GM12878 (cell line): Measurements from ENCODE around the gene ADAMTS4. TPM values are rescaled to one million over a fixed set of nuclear protein-coding genes. Genes with fewer than 3 reads are reported as not detected.

Experiments
- ASH2L ChIP-seq: fragments of 300-600, 200-600 bp; sonication (generic); IDR thresholded peaks from 2 replicates; pipeline ENCODE4 v1.6.1; 2017; ENCODE audit warnings: low read depth, mild to moderate bottlenecking, borderline replicate concordance
- BACH1 ChIP-seq: fragments of 450-650 bp; IDR thresholded peaks from 2 replicates; pipeline ENCODE4 v1.6.1; 2017; ENCODE audit warnings: mild to moderate bottlenecking, borderline replicate concordance
- EGR1 ChIP-seq, 2 experiments: IDR thresholded peaks; 1 replicate in 1 of 2; 2 replicates in 1 of 2; pipeline ENCODE4 v1.6.1; 2011 to 2012; ENCODE audit warnings: low read depth in 2 of 2, low read length in 2 of 2, borderline replicate concordance in 1 of 2, mild to moderate bottlenecking in 1 of 2, moderate library complexity in 1 of 2
- IKZF2 ChIP-seq, 2 experiments: fragments of 450-650 bp; IDR thresholded peaks; 2 replicates each; pipeline ENCODE4 v1.6.1; 2017; ENCODE audit warnings: mild to moderate bottlenecking in 2 of 2, moderate library complexity in 2 of 2
- KAT2A ChIP-seq: conservative IDR thresholded peaks from 2 replicates; pipeline ENCODE4 v1.6.1; 2011; ENCODE audit warnings: low read depth, low read length; ENCODE audit not compliant: control insufficient read depth
- MEF2A ChIP-seq: IDR thresholded peaks from 2 replicates; pipeline ENCODE4 v1.6.1; 2011; ENCODE audit warnings: low read depth, mild to moderate bottlenecking, low read length, moderate library complexity; ENCODE audit not compliant: insufficient read depth
- NFYA ChIP-seq: IDR thresholded peaks from 2 replicates; pipeline ENCODE4 v1.6.1; 2011; ENCODE audit warnings: low read depth, mild to moderate bottlenecking, low read length, improper control_type of control experiment, borderline replicate concordance
- NRF1 ChIP-seq: conservative IDR thresholded peaks from 2 replicates; pipeline ENCODE4 v1.6.1; 2011; ENCODE audit warnings: mild to moderate bottlenecking, low read depth, low read length, improper control_type of control experiment
- RUNX3 ChIP-seq: IDR thresholded peaks from 2 replicates; pipeline ENCODE4 v1.6.1; 2012; ENCODE audit warnings: low read length, inconsistent platforms
- SIX5 ChIP-seq: IDR thresholded peaks from 2 replicates; pipeline ENCODE4 v1.6.1; 2011; ENCODE audit warnings: mild to moderate bottlenecking, low read depth, low read length, moderate library complexity; ENCODE audit not compliant: severe bottlenecking
- TBL1XR1 ChIP-seq: IDR thresholded peaks from 2 replicates; pipeline ENCODE4 v1.6.1; 2012; ENCODE audit warnings: low read depth, low read length, improper control_type of control experiment
- TCF12 ChIP-seq: IDR thresholded peaks from 2 replicates; pipeline ENCODE4 v1.6.1; 2011; ENCODE audit warnings: low read depth, mild to moderate bottlenecking, low read length
- polyA plus RNA-seq, 11 experiments: library from polyadenylated mRNA; depleted of rRNA in 4 of 11; unstranded in 6 of 11; stranded (reverse) in 5 of 11; fragments of >200 nt; fragmentation: Nextera tagmentation in 4 of 11; fragmentation: Illumina TruSeq in 1 of 11; extraction: Ambion mirVana in 4 of 11; extraction: Trizol in 1 of 11; gene quantifications; 1 replicate in 1 of 11; 2 replicates in 10 of 11; pipeline versions ENCODE4 v1.2.1 to v1.2.3, GENCODE V29; 2011 to 2016; ENCODE audit warnings: inconsistent platforms in 2 of 11, missing spikeins in 2 of 11, low read depth in 1 of 11
- total RNA-seq, 4 experiments: library from RNA; depleted of rRNA in 3 of 4; stranded (reverse); fragments of >200 nt in 3 of 4; fragmentation: Illumina TruSeq in 1 of 4; extraction: Trizol in 1 of 4; gene quantifications; 2 replicates each; pipeline versions ENCODE4 v1.2.1 to v1.2.3, GENCODE V29; 2013 to 2021
- TF ChIP-seq, protein P1 (sequence below): fragments of 450-650 bp; formaldehyde crosslinking; IDR thresholded peaks from 2 replicates; pipeline ENCODE4 v1.4.0; 2020; ENCODE audit warnings: mild to moderate bottlenecking, moderate library complexity
- TF ChIP-seq, protein P2 (sequence below): fragments of 450-650 bp; IDR thresholded peaks from 2 replicates; pipeline ENCODE4 v1.6.1; 2017; ENCODE audit warnings: mild to moderate bottlenecking, moderate library complexity
- TF ChIP-seq, protein P3 (sequence below), 3 experiments: IDR thresholded peaks in 2 of 3; conservative IDR thresholded peaks in 1 of 3; 2 replicates each; pipeline ENCODE4 v1.5.1; 2011; ENCODE audit warnings: low read depth in 3 of 3, low read length in 3 of 3, mild to moderate bottlenecking in 3 of 3, control low read depth in 2 of 3, moderate library complexity in 2 of 3, inconsistent platforms in 1 of 3, mixed read lengths in 1 of 3; ENCODE audit not compliant: control insufficient read depth in 2 of 3, insufficient read depth in 1 of 3; ENCODE audit errors: extremely low read depth in 1 of 3
- TF ChIP-seq, protein P4 (sequence below): fragments of 450-650 bp; IDR thresholded peaks from 2 replicates; pipeline ENCODE4 v1.6.1; 2017; ENCODE audit warnings: borderline replicate concordance

The ADAMTS4 gene
- total and polyA plus RNA-seq, 10 of the 15 experiments (the other 5 are each of a cell fraction or from before 2014, with no cell fraction given), result 0.01 to 0.13 (median 0.05) TPM; not detected in 2

DNA sequence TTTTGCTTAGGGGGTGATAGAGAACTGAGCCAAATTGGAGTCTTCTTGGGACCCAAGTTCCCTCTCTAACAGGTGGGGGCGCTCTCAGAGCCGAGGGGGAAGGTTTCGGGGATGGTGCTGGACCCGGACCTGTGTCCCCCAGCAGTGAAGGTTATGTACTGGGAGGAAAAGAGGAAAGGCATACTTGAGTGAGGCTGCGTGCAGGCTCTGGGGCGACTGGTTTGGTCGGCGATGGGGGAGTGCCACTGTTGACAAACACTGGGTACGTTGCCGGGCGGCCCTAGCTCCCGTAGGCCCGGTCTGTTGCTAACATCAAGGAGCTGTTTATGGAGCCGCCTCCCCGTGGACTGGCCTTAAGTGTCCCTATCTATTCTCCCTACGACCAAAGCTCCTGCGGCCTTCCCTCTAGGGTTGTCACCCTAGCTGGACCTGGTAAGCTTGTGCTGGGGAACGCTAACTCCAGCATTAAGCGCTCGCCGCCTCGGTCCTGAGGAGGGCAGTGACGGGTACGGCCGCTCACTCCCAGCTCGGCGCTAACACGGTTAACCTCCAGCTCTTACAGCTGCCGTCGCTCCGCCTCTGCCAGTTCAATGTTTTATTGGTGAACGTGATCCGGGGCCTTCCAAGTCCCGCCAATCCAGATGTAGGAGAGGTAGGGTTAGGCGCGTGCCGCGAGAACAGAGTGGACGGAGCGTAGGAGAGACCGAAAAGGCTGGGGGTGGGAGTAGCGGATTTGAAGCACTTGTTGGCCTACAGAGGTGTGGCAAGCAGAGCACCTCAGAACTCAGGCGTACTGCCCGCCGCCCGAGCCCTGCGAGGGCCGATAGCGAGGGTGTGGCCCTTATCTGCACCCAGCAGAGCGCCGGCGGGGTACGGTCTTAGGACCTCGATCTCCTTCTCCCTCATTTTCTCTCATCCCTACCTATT lies 32.8 kb downstream of the ADAMTS4 start, which contains the start of gene PPOX (continued):
- peak in 1 of 2 experiments; percentile 21; a peak in 1 of 3 replicates for TF ChIP-seq EGR1 (IDR thresholded peaks at IDR 0.05; ENCODE audit: borderline replicate concordance in 1 of 2, low read depth in 2 of 2, low read length in 2 of 2)
- peak; percentile 62; the same call in 1 of the 2 replicates for TF ChIP-seq TCF12
- TF ChIP-seq SIX5, result peak; percentile 33
- TF ChIP-seq ASH2L, result no peak
- TF ChIP-seq, protein P1, sequence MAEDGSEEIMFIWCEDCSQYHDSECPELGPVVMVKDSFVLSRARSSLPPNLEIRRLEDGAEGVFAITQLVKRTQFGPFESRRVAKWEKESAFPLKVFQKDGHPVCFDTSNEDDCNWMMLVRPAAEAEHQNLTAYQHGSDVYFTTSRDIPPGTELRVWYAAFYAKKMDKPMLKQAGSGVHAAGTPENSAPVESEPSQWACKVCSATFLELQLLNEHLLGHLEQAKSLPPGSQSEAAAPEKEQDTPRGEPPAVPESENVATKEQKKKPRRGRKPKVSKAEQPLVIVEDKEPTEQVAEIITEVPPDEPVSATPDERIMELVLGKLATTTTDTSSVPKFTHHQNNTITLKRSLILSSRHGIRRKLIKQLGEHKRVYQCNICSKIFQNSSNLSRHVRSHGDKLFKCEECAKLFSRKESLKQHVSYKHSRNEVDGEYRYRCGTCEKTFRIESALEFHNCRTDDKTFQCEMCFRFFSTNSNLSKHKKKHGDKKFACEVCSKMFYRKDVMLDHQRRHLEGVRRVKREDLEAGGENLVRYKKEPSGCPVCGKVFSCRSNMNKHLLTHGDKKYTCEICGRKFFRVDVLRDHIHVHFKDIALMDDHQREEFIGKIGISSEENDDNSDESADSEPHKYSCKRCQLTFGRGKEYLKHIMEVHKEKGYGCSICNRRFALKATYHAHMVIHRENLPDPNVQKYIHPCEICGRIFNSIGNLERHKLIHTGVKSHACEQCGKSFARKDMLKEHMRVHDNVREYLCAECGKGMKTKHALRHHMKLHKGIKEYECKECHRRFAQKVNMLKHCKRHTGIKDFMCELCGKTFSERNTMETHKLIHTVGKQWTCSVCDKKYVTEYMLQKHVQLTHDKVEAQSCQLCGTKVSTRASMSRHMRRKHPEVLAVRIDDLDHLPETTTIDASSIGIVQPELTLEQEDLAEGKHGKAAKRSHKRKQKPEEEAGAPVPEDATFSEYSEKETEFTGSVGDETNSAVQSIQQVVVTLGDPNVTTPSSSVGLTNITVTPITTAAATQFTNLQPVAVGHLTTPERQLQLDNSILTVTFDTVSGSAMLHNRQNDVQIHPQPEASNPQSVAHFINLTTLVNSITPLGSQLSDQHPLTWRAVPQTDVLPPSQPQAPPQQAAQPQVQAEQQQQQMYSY (CRISPR knock-in tag), result no peak
- peak; percentile 54; the same call in 1 of the 2 replicates for TF ChIP-seq BACH1
- TF ChIP-seq, protein P2, sequence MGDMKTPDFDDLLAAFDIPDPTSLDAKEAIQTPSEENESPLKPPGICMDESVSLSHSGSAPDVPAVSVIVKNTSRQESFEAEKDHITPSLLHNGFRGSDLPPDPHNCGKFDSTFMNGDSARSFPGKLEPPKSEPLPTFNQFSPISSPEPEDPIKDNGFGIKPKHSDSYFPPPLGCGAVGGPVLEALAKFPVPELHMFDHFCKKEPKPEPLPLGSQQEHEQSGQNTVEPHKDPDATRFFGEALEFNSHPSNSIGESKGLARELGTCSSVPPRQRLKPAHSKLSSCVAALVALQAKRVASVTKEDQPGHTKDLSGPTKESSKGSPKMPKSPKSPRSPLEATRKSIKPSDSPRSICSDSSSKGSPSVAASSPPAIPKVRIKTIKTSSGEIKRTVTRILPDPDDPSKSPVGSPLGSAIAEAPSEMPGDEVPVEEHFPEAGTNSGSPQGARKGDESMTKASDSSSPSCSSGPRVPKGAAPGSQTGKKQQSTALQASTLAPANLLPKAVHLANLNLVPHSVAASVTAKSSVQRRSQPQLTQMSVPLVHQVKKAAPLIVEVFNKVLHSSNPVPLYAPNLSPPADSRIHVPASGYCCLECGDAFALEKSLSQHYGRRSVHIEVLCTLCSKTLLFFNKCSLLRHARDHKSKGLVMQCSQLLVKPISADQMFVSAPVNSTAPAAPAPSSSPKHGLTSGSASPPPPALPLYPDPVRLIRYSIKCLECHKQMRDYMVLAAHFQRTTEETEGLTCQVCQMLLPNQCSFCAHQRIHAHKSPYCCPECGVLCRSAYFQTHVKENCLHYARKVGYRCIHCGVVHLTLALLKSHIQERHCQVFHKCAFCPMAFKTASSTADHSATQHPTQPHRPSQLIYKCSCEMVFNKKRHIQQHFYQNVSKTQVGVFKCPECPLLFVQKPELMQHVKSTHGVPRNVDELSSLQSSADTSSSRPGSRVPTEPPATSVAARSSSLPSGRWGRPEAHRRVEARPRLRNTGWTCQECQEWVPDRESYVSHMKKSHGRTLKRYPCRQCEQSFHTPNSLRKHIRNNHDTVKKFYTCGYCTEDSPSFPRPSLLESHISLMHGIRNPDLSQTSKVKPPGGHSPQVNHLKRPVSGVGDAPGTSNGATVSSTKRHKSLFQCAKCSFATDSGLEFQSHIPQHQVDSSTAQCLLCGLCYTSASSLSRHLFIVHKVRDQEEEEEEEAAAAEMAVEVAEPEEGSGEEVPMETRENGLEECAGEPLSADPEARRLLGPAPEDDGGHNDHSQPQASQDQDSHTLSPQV, result no peak
- TF ChIP-seq, protein P3, sequence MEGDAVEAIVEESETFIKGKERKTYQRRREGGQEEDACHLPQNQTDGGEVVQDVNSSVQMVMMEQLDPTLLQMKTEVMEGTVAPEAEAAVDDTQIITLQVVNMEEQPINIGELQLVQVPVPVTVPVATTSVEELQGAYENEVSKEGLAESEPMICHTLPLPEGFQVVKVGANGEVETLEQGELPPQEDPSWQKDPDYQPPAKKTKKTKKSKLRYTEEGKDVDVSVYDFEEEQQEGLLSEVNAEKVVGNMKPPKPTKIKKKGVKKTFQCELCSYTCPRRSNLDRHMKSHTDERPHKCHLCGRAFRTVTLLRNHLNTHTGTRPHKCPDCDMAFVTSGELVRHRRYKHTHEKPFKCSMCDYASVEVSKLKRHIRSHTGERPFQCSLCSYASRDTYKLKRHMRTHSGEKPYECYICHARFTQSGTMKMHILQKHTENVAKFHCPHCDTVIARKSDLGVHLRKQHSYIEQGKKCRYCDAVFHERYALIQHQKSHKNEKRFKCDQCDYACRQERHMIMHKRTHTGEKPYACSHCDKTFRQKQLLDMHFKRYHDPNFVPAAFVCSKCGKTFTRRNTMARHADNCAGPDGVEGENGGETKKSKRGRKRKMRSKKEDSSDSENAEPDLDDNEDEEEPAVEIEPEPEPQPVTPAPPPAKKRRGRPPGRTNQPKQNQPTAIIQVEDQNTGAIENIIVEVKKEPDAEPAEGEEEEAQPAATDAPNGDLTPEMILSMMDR (IDR thresholded peaks at IDR 0.05 in 2 of 3, conservative IDR thresholded peaks at IDR 0.05 in 1 of 3; ENCODE audit: control insufficient read depth in 2 of 3, extremely low read depth in 1 of 3, insufficient read depth in 1 of 3, low read depth in 3 of 3, low read length in 3 of 3), result peak; percentile 50 to 67 (median 61)
- TF ChIP-seq NRF1, result no peak
- 0 out of 2 replicates have a peak, but pooled peaks have one; percentile 35 for TF ChIP-seq TBL1XR1
- TF ChIP-seq, protein P4, sequence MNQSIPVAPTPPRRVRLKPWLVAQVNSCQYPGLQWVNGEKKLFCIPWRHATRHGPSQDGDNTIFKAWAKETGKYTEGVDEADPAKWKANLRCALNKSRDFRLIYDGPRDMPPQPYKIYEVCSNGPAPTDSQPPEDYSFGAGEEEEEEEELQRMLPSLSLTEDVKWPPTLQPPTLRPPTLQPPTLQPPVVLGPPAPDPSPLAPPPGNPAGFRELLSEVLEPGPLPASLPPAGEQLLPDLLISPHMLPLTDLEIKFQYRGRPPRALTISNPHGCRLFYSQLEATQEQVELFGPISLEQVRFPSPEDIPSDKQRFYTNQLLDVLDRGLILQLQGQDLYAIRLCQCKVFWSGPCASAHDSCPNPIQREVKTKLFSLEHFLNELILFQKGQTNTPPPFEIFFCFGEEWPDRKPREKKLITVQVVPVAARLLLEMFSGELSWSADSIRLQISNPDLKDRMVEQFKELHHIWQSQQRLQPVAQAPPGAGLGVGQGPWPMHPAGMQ, result no peak
- TF ChIP-seq NFYA, result peak; percentile 42
- TF ChIP-seq MEF2A, result no peak
- peak; percentile 43; the same call in 1 of the 2 replicates for TF ChIP-seq RUNX3
- TF ChIP-seq KAT2A, result no peak
- 0 out of 4 replicates have a peak, but pooled peaks of 1 of the 2 experiments have one; percentile 3 for TF ChIP-seq IKZF2 (IDR thresholded peaks at IDR 0.05)
